ENCODE data around the gene ALOX12. TPM values are rescaled to one million over a fixed set of nuclear protein-coding genes. Genes with fewer than 3 reads are reported as not detected.

The ALOX12 gene
- total and polyA plus RNA-seq, 2 donors from 2014 or later: not detected

DNA sequence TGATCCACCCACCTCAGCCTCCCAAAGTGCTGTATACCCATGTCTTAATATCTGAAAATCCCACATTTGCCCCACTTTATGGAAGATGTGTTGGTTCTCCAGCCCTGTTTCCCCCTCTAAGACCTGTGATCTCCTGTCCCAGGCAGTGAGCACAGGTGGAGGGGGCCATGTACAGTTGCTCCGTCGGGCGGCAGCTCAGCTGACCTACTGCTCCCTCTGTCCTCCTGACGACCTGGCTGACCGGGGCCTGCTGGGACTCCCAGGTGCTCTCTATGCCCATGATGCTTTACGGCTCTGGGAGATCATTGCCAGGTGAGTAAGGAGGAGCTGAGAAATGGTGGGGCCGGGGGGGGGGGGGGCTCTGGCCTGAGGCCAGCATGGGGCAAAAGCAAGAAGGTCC, 9.9 kb downstream of the ALOX12 start:
- no peak for TF ChIP-seq CTCF (IDR thresholded peaks at IDR 0.05; ENCODE audit: borderline replicate concordance, extremely low read depth, insufficient read depth)
- Histone ChIP-seq H3K9ac (ENCODE audit: low read length in 3 of 3) (no peak overlapping the region), H3K9me3 (ENCODE audit: control insufficient read depth in 2 of 3, insufficient read depth in 1 of 3, low read length in 3 of 3) (no peaks in the 10 kb centered on the region), H3K27me3 (ENCODE audit: control insufficient read depth, insufficient read depth, low read length) (no peaks in the 10 kb centered on the region), H3K27ac (ENCODE audit: low read depth in 2 of 2, low read length in 2 of 2) (no peak overlapping the region), H3K4me1 (ENCODE audit: control insufficient read depth in 2 of 3, insufficient read depth in 2 of 3, low read depth in 1 of 3, low read length in 3 of 3) (peaks cover 0 to 11% (median 8%) of the 10 kb centered on the region in 3 donors), H3K36me3 (ENCODE audit: control insufficient read depth in 2 of 3, insufficient read depth in 3 of 3, low read length in 3 of 3) (peaks cover 0 to 17% (median 15%) of the 10 kb centered on the region in 3 donors), H3K4me3 (ENCODE audit: low read length in 3 of 3) (no peak overlapping the region)
- DNase-seq (peak in 1 of 5 donors; percentile 53), FAIRE-seq (no peak)
- intact Hi-C loops (cut with DNase I): loop anchor here (5.0 to 10.0 kb wide), 2 partner anchors 88 to 331 kb away; no protein-coding TSS in a partner anchor

DNA sequence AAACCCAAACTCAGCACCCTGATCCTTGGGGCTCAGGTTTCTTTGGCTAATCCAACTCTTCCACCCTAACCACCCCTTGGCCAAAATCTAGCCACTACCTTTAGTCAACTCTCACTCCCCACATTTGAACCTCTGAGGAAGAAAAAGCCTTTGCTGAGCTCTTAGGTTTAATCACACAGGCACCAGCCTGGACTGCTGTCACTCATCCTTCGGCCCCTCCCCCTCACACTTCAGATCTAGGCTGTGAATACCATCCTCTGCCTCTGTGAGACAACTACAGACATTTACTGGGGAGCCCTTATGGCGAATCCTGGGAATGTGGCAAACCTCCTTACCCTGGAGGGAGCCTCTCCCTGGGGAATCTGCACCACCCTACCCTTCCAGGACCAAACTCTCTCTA, 11.3 kb downstream of the ALOX12 start:
- Histone ChIP-seq H3K27me3 (ENCODE audit: control insufficient read depth, insufficient read depth, low read length) (no peaks in the 10 kb centered on the region), H3K9me3 (ENCODE audit: control insufficient read depth in 2 of 3, insufficient read depth in 1 of 3, low read length in 3 of 3) (no peaks in the 10 kb centered on the region), H3K36me3 (ENCODE audit: control insufficient read depth in 2 of 3, insufficient read depth in 3 of 3, low read length in 3 of 3) (peaks cover 0 to 8% (median 3%) of the 10 kb centered on the region in 3 donors), H3K4me3 (ENCODE audit: low read length in 3 of 3) (no peak overlapping the region), H3K4me1 (ENCODE audit: control insufficient read depth in 2 of 3, insufficient read depth in 2 of 3, low read depth in 1 of 3, low read length in 3 of 3) (peaks cover 0 to 16% (median 8%) of the 10 kb centered on the region in 3 donors), H3K27ac (ENCODE audit: low read depth in 2 of 2, low read length in 2 of 2) (no peak overlapping the region), H3K9ac (ENCODE audit: low read length in 3 of 3) (no peak overlapping the region)
- DNase-seq (no peak), FAIRE-seq (no peak)
- intact Hi-C loops (cut with DNase I): loop anchor here (5.0 to 10.0 kb wide), 2 partner anchors 90 to 332 kb away; no protein-coding TSS in a partner anchor
- no peak for TF ChIP-seq CTCF (IDR thresholded peaks at IDR 0.05; ENCODE audit: borderline replicate concordance, extremely low read depth, insufficient read depth)

- H3K9me3 ChIP-seq (ENCODE audit: control insufficient read depth in 2 of 3, insufficient read depth in 1 of 3, low read length in 3 of 3): no peaks in the 10 kb centered on the region
- peaks cover 0 to 27% (median 13%) of the 10 kb centered on the region in 3 donors for H3K4me1 ChIP-seq (ENCODE audit: control insufficient read depth in 2 of 3, insufficient read depth in 2 of 3, low read depth in 1 of 3, low read length in 3 of 3)
- no peak overlapping the region for H3K27ac ChIP-seq (ENCODE audit: low read depth in 2 of 2, low read length in 2 of 2)
- H3K9ac ChIP-seq (ENCODE audit: low read length in 3 of 3): peak overlapping the region in 1 of 3 donors; percentile 81
- DNase-seq (no peak), FAIRE-seq (no peak)
- TF ChIP-seq CTCF (IDR thresholded peaks at IDR 0.05; ENCODE audit: borderline replicate concordance, extremely low read depth, insufficient read depth): no peak
- H3K4me3 ChIP-seq (ENCODE audit: low read length in 3 of 3): peak overlapping the region in 2 of 3 donors; percentile 31 to 80
- peaks cover 0 to 6% (median 0%) of the 10 kb centered on the region in 3 donors for H3K36me3 ChIP-seq (ENCODE audit: control insufficient read depth in 2 of 3, insufficient read depth in 3 of 3, low read length in 3 of 3)
- H3K27me3 ChIP-seq (ENCODE audit: control insufficient read depth, insufficient read depth, low read length): no peaks in the 10 kb centered on the region
- intact Hi-C loops (cut with DNase I): no loop called here
Measured at GRCh38 chr17:7010523-7010922, 14.7 kb downstream of the ALOX12 start.

GRCh38 chr17:7011415-7011814, 15.6 kb downstream of the ALOX12 start:
- no peak overlapping the region for H3K27ac ChIP-seq (ENCODE audit: low read depth in 2 of 2, low read length in 2 of 2)
- DNase-seq: no peak
- H3K4me1 ChIP-seq (ENCODE audit: control insufficient read depth in 2 of 3, insufficient read depth in 2 of 3, low read depth in 1 of 3, low read length in 3 of 3): peaks cover 0 to 30% (median 13%) of the 10 kb centered on the region in 3 donors
- no peaks in the 10 kb centered on the region for H3K27me3 ChIP-seq (ENCODE audit: control insufficient read depth, insufficient read depth, low read length)
- FAIRE-seq: no peak
- peak overlapping the region; percentile 17 to 94 (median 81) for H3K9ac ChIP-seq (ENCODE audit: low read length in 3 of 3)
- TF ChIP-seq CTCF (IDR thresholded peaks at IDR 0.05; ENCODE audit: borderline replicate concordance, extremely low read depth, insufficient read depth): no peak
- intact Hi-C loops (cut with DNase I): no loop called here
- H3K4me3 ChIP-seq (ENCODE audit: low read length in 3 of 3): peak overlapping the region; percentile 80 to 95 (median 92)
- H3K36me3 ChIP-seq (ENCODE audit: control insufficient read depth in 2 of 3, insufficient read depth in 3 of 3, low read length in 3 of 3): peaks cover 0 to 6% (median 0%) of the 10 kb centered on the region in 3 donors
- no peaks in the 10 kb centered on the region for H3K9me3 ChIP-seq (ENCODE audit: control insufficient read depth in 2 of 3, insufficient read depth in 1 of 3, low read length in 3 of 3)

Data from kidney (tissue), 14 donors.